ENCODE results near the gene PAM16. TPM values are rescaled to one million over a fixed set of nuclear protein-coding genes. Genes with fewer than 3 reads are reported as not detected.
"Not testable (repeated sequence)": the region's sequence is repeated elsewhere in the genome, so short reads cannot be mapped to it uniquely, and the experiment has no call there.

Gene PAM16
- polyA plus RNA-seq (ENCODE audit: low read depth in 6 of 6) = 10 to 100 TPM; 33.1 to 54.6 (median 47.6) TPM

DNA sequence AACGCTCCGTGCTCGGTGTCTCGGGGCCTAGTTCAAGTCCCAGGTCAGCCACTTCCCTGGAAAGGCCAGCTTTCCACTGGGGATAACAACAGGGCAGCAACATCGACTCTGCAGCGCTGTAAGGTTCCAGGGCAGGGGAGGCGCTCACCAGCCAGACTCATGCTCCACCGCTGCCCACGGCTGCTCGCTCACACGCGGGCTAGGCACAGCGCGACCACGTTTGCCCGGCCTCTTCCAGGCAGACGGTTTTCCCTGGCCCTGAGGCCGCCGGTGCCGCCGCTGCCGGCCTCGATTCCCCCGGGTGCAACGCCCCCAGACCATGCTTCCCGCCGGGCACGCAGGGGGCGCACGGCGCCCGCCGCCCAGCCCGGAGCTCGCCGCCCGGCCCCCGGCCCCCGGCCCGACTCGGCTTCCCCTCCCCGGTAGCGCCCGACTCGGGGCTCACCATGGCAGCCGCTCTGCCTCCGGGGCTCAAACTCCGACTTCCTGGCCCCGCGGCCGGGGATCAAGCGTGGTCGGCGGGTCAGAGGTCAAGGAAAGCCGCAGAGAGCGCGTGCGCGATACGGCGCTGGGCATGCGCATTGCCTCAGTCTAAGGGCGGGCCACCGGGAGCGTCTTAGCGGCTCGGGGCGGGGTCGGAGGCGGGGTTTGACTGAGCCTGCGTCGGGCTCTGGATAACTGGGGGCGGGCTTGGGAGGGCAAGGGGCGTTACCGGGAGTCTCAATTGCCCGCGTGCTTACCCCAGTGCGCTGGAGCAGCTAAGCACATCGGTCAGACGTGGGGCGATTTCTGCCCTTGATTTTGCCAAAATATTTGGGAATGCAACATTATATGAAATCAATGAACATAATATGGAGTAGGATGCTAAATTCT, at the start of gene PAM16:
Gene PAM16 (minus strand): TSS at position 535 of the 873 bp plus-strand sequence. CDS start 87 bp downstream, at position 448.
- ATAC-seq (ENCODE audit: low read depth in 2 of 2) = peak; percentile 89 to 90
- Mint-ChIP-seq H3K9me3 (no peaks in the 10 kb centered on the region), H3K4me3 (peak within 1 kb of the TSS; percentile 88 to 98 (median 94)), H3K4me1 (peaks cover 9 to 41% (median 26%) of the 10 kb centered on the region in 3 donors), H3K36me3 (no peaks in the 10 kb centered on the region), H3K27me3 (no peaks in the 10 kb centered on the region), H3K27ac (peak within 1 kb of the TSS; percentile 61 to 96 (median 93))
- peak; percentile 98 for DNase-seq

DNA sequence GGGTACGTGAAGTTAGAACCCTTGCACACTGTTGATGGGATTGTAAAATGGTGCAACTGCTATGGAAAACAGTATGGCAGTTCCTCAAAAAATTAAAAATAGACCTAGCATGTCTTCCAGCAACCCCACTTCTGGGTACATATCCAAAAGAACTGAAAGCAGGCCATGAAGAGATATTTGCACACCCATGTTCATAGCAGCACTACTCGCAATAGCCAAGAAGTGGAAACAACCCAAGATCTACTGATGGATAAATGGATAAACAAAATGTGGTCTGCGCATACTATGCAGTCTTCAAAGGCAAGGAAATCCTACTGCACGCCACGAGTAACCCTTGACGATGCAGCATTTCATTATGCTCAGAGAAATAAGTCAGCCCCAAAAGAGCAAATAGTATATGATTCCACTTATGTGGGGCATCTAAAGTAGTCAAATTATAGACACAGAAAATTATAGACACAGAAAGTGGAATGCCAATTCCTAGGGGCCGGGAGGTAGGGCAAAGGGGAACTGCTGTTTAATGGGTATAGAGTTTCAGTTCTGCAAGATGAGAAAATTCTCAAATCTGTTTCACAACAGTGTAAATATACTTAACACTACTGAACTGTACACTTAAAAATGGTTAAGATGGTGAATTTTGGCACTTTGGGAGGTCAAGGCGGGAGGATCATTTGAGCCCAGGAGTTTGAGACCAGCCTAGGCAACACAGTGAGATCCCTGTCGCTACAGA, 48.0 kb upstream of the PAM16 start:
- peaks cover 4 to 24% of the 10 kb centered on the region in 2 donors for H3K36me3 Mint-ChIP-seq
- H3K27ac Mint-ChIP-seq = peak overlapping the region in 2 of 6 donors; percentile 19 to 24
- no peaks in the 10 kb centered on the region for H3K27me3 Mint-ChIP-seq
- no peak overlapping the region for H3K4me3 Mint-ChIP-seq
- ATAC-seq (ENCODE audit: low read depth in 2 of 2) (no peak), DNase-seq (no peak)
- H3K9me3 Mint-ChIP-seq = no peaks in the 10 kb centered on the region
- peaks cover 5 to 24% (median 12%) of the 10 kb centered on the region in 3 donors for H3K4me1 Mint-ChIP-seq

DNA sequence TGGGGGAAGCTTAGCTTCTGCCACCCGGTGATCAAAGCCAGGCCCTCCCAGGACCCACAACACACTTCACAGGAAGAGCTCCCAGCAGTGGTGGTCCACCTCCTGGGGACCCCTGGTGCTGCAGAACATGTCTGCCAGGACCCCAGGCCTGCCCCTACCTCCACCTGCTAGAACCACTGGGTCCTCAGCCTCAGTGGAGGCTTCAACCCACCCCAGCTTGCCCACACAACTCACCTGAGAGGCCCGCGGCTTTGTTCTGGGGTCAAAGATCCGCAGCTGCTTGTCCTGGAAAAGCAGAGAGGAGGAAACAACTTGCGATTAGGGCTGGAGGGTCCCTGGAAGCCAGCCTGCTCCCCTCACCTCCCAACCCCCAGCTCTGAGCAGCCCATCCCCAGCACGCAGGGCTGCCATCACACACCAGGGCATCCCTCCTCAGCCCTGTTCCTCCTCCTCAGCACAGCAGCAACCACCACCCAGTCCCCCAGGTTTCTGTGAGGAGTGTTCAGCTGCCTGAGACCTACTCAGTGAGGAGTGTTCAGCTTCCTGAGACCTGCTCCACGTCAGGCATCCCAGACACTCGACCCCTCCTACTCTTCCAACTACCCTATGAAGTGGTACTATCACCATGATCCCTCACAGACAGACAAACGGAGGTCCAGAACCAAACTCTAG, 44.1 kb upstream of the PAM16 start:
- Mint-ChIP-seq H3K9me3 (no peaks in the 10 kb centered on the region), H3K4me3 (no peak overlapping the region), H3K4me1 (peaks cover 3 to 10% (median 5%) of the 10 kb centered on the region in 3 donors), H3K27ac (peak overlapping the region in 3 of 6 donors; percentile 7 to 96 (median 45)), H3K36me3 (peaks cover 4 to 12% of the 10 kb centered on the region in 2 donors), H3K27me3 (no peaks in the 10 kb centered on the region)
- ATAC-seq (ENCODE audit: low read depth in 2 of 2) = no peak
- no peak for DNase-seq

GRCh38 chr16:4393850-4394249, 42.7 kb upstream of the PAM16 start:
- H3K4me1 Mint-ChIP-seq; H3K36me3 Mint-ChIP-seq; H3K9me3 Mint-ChIP-seq; DNase-seq; ATAC-seq (ENCODE audit: low read depth in 2 of 2); H3K4me3 Mint-ChIP-seq; H3K27me3 Mint-ChIP-seq: not testable (repeated sequence)
- peak overlapping the region in 1 of 6 donors; percentile 76 for H3K27ac Mint-ChIP-seq

DNA sequence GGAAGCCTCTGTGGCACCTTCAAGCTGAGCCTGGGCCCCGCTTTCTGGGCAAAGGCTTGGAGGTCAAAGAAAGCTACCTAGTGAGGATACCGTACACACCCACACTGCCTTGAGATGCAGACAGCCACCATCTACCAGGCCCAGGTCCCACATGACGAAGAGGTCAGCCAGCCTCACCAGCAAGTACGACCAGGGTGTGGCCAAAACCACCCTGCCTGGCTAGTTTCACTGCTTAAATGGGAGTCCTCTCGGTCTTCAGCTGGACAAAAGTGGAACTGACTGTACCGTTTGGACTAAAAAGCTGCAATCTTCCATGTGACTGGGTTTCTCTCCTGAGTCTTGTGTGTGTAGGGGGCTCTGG, 42.1 kb upstream of the PAM16 start:
- Mint-ChIP-seq H3K27me3 (no peaks in the 10 kb centered on the region), H3K27ac (peak overlapping the region in 1 of 6 donors; percentile 76), H3K9me3 (no peaks in the 10 kb centered on the region), H3K4me1 (peaks cover 3 to 5% (median 3%) of the 10 kb centered on the region in 3 donors), H3K36me3 (peaks cover 4 to 7% of the 10 kb centered on the region in 2 donors), H3K4me3 (peak overlapping the region in 1 of 8 donors; percentile 20)
- ATAC-seq (ENCODE audit: low read depth in 2 of 2) (no peak), DNase-seq (no peak)

GRCh38 chr16:4392382-4393239, 41.5 kb upstream of the PAM16 start:
- Mint-ChIP-seq H3K36me3 (peaks cover 4 to 7% of the 10 kb centered on the region in 2 donors), H3K4me1 (peaks cover 3 to 5% (median 3%) of the 10 kb centered on the region in 3 donors), H3K4me3 (no peak overlapping the region), H3K27me3 (no peaks in the 10 kb centered on the region), H3K9me3 (no peaks in the 10 kb centered on the region), H3K27ac (peak overlapping the region in 1 of 6 donors; percentile 69)
- ATAC-seq (ENCODE audit: low read depth in 2 of 2) (no peak), DNase-seq (no peak)

DNA sequence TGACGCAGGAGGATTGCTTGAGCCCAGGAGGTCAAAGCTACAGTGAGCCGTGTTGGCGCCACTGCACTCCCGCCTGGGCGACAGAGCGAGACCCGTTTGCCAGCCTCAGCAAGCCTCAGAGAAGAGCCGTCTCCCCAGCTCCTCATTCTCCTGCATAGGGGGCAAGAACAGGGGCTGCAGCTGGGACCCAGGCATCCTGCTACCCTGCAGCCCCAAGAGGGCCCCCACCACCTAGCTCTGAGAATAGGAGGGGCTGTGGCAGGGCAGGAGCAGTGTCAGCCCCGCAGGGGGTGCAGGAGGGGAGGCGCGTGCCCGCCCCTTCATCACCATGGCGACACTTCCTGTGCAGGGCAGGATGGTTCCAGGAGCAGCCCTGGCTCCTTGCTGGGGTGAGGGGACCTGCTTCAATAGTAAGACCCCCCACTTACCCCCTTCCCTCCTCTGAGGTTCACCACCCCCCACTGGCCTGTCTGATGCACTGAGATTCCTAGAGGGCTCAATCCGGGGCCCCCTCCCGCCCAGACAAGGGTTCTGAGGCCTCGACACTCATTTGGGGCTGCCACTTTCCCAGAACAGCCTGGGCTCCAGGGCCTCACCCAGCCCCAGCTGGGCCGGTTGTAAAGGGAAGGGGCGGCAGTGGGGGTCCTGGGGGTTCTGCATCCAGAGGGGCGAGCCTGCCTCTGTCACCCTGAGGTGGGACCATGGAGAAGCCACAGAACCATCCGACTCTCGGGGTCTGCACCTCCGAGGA, 40.7 kb upstream of the PAM16 start:
- peak; percentile 15 to 17 for ATAC-seq (ENCODE audit: low read depth in 2 of 2)
- peaks cover 4 to 7% of the 10 kb centered on the region in 2 donors for H3K36me3 Mint-ChIP-seq
- H3K27me3 Mint-ChIP-seq = no peaks in the 10 kb centered on the region

DNA sequence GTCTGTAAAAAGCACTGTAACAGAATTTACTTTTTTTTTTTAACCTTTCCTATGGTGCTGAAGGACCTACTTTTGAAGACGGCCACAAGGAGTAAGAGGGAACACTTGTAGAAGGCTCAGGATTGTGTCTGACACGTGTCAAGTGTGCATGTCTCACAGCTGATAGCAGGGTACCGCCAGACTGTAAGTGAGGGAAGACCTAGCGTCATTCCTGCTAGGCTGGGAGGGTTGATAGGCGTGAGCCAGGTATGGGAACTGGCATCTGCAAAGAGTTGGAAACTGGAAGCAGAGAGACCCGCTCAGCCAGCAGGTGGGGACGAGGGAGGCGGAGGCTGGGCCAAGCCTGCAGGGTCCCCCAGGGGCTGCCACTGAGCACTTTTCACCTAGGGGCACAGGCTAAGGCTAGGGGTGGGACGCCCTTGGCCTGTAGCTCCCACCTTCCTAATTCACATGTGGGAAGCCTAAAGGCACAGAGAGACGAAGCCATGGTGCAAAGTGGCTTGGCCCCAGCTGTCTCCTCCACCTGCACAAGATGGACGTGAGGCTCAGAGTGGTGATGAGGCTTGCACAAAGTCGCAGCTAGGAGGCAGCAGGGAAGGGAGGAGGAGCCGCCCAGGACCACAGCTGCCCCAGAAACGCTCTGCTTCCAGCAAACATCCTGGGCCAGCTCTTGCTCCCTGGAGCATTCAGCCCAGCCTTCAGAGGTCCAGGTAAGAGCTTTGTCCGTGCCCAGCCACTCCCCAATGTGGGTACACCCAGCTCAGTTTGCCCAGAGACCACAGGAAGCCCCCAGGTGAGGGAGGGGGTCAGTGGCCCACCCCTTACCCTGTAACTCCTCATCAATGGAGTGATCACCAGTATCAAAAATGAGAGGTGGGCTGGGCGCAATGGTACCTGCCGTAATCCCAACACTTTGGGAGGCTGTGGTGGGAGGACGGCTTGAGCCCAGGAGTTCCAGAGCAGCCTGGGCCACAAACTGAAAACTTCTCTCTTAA, 39.4 kb upstream of the PAM16 start:
- DNase-seq = no peak
- H3K4me1 Mint-ChIP-seq = peaks cover 1 to 3% (median 2%) of the 10 kb centered on the region in 3 donors
- H3K9me3 Mint-ChIP-seq = no peaks in the 10 kb centered on the region
- peaks cover 3 to 4% of the 10 kb centered on the region in 2 donors for H3K36me3 Mint-ChIP-seq
- ATAC-seq (ENCODE audit: low read depth in 2 of 2) = no peak
- H3K27me3 Mint-ChIP-seq = no peaks in the 10 kb centered on the region
- H3K4me3 Mint-ChIP-seq = peak overlapping the region in 2 of 8 donors; percentile 29 to 58
- H3K27ac Mint-ChIP-seq = peak overlapping the region in 3 of 6 donors; percentile 62 to 85 (median 84)

More for the DNA sequence above, 40.7 kb upstream of the PAM16 start:
- Mint-ChIP-seq H3K4me3 (peak overlapping the region in 1 of 8 donors; percentile 21), H3K9me3 (no peaks in the 10 kb centered on the region), H3K4me1 (peaks cover 3 to 5% (median 3%) of the 10 kb centered on the region in 3 donors), H3K27ac (peak overlapping the region in 1 of 6 donors; percentile 84)
- DNase-seq = no peak

- H3K4me3 Mint-ChIP-seq = peak overlapping the region in 1 of 8 donors; percentile 29
- no peaks in the 10 kb centered on the region for H3K9me3 Mint-ChIP-seq
- no peaks in the 10 kb centered on the region for H3K4me1 Mint-ChIP-seq
- H3K27me3 Mint-ChIP-seq = no peaks in the 10 kb centered on the region
- H3K27ac Mint-ChIP-seq = no peak overlapping the region
- H3K36me3 Mint-ChIP-seq = no peaks in the 10 kb centered on the region
- no peak for DNase-seq
- ATAC-seq (ENCODE audit: low read depth in 2 of 2) = no peak
Observed at GRCh38 chr16:4389051-4389955, 38.2 kb upstream of the PAM16 start.

DNA sequence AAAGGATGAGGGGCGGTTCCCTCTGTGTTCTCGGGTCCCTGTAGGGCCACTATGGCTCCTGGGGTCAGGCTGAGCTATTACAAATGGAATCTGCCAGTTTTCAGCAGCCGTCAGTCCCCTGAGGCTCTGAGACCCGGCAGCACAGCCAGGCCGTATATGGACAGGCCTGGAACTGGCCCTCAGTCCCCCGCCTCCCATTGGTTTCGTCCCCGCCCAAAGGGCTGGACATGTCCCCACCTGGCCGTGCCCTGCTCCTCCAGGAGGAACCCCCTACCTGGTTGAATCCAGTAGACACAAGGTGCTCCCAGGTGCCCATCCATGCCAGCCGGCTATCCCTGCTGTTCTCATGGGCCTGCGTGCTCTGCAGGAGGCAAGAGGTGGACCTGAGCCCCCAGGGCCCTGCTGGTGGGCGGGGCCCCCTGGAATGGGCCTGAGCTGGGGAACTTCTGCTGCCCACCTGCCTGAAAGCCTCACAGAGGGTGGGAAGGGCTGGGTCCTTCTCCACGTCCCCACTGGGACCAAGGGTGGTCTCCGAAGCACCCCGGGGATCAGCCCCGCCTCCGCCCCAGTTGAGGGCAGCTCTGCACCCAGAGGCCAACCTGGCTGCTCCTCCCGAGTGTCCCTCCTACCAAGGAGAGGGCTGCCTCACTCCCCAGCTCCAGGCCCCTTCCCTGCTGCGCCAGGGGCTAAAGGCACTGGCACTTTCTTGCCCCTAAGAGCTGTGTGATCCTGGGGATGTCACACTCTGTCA, 37.3 kb upstream of the PAM16 start:
- DNase-seq (no peak), ATAC-seq (ENCODE audit: low read depth in 2 of 2) (no peak)
- peaks cover 0 to 2% of the 10 kb centered on the region in 2 donors for H3K36me3 Mint-ChIP-seq
- H3K4me1 Mint-ChIP-seq = peaks cover 0 to under 1% (median 0%) of the 10 kb centered on the region in 3 donors
- H3K9me3 Mint-ChIP-seq = no peaks in the 10 kb centered on the region
- no peaks in the 10 kb centered on the region for H3K27me3 Mint-ChIP-seq
- no peak overlapping the region for H3K4me3 Mint-ChIP-seq
- H3K27ac Mint-ChIP-seq = no peak overlapping the region
